ENCODE measurements around the gene C1QTNF5. TPM values are rescaled to one million over a fixed set of nuclear protein-coding genes. Genes with fewer than 3 reads are reported as not detected.
A peak's percentile ranks its signal among the peaks of the same experiment; 100 is the strongest.

C1QTNF5 gene
- total RNA-seq, 4 donors from 2014 or later = 13.0 to 46.4 (median 27.8) TPM

GRCh38 chr11:119306373-119306890 lies 34.3 kb downstream of the C1QTNF5 start:
- no peak for DNase-seq
- no peak for TF ChIP-seq CTCF (IDR thresholded peaks at IDR 0.05)
- TF ChIP-seq POLR2A (IDR thresholded peaks at IDR 0.05) = no peak
- peaks cover 8 to 9% of the 10 kb centered on the region in 2 donors for H3K36me3 ChIP-seq
- no peak overlapping the region for H3K4me3 ChIP-seq (replicated peaks in 1 of 3)
- intact Hi-C loops (cut with DNase I) = no loop called here
- WGBS, 2 donors = 72 to 78% methylated on average over 4 of the region's 5 CpGs
- H3K4me1 ChIP-seq = no peaks in the 10 kb centered on the region
- H3K27me3 ChIP-seq = no peaks in the 10 kb centered on the region
- H3K9me3 ChIP-seq = no peaks in the 10 kb centered on the region
- H3K27ac ChIP-seq = peak overlapping the region in 1 of 3 donors; percentile 45

GRCh38 chr11:119305556-119306372 lies 34.9 kb downstream of the C1QTNF5 start:
- WGBS, 2 donors = 80 to 96% methylated on average over 4 to 7 of the region's 7 CpGs
- TF ChIP-seq CTCF (IDR thresholded peaks at IDR 0.05) (no peak), POLR2A (IDR thresholded peaks at IDR 0.05) (no peak)
- no peaks in the 10 kb centered on the region for H3K9me3 ChIP-seq
- no peak overlapping the region for H3K4me3 ChIP-seq (replicated peaks in 1 of 3)
- H3K4me1 ChIP-seq = no peaks in the 10 kb centered on the region
- H3K27ac ChIP-seq = peak overlapping the region in 1 of 3 donors; percentile 45
- peaks cover 9 to 13% of the 10 kb centered on the region in 2 donors for H3K36me3 ChIP-seq
- intact Hi-C loops (cut with DNase I) = no loop called here
- no peak for DNase-seq
- no peaks in the 10 kb centered on the region for H3K27me3 ChIP-seq

GRCh38 chr11:119303227-119303718 lies 37.4 kb downstream of the C1QTNF5 start:
- no peaks in the 10 kb centered on the region for H3K9me3 ChIP-seq
- 94 to 97% methylated on average over 5 of the region's 5 CpGs for WGBS, 2 donors
- H3K27ac ChIP-seq = no peak overlapping the region
- no peak overlapping the region for H3K4me3 ChIP-seq (replicated peaks in 1 of 3)
- DNase-seq = no peak
- intact Hi-C loops (cut with DNase I) = no loop called here
- no peaks in the 10 kb centered on the region for H3K4me1 ChIP-seq
- no peaks in the 10 kb centered on the region for H3K27me3 ChIP-seq
- TF ChIP-seq CTCF (IDR thresholded peaks at IDR 0.05) (no peak), POLR2A (IDR thresholded peaks at IDR 0.05) (no peak)
- peaks cover 18 to 31% of the 10 kb centered on the region in 2 donors for H3K36me3 ChIP-seq

GRCh38 chr11:119300198-119300964 lies 40.3 kb downstream of the C1QTNF5 start:
- intact Hi-C loops (cut with DNase I) = no loop called here
- H3K27ac ChIP-seq = no peak overlapping the region

More at GRCh38 chr11:119300198-119300964, 40.3 kb downstream of the C1QTNF5 start:
- H3K4me1 ChIP-seq = no peaks in the 10 kb centered on the region
- H3K4me3 ChIP-seq (replicated peaks in 1 of 3) = no peak overlapping the region
- no peaks in the 10 kb centered on the region for H3K9me3 ChIP-seq
- 87 to 90% methylated on average over 3 of the region's 3 CpGs for WGBS, 2 donors
- no peak for TF ChIP-seq CTCF (IDR thresholded peaks at IDR 0.05)
- no peak for TF ChIP-seq POLR2A (IDR thresholded peaks at IDR 0.05)
- H3K36me3 ChIP-seq = peaks cover 30 to 41% of the 10 kb centered on the region in 2 donors
- no peak for DNase-seq
- no peaks in the 10 kb centered on the region for H3K27me3 ChIP-seq
